GM23338 (cell line): ENCODE measurements around the gene MTHFD1.

Source experiments
- CTCF ChIP-seq, 2 experiments: fragments of 200-600 bp in 1 of 2; sonication (generic) in 1 of 2; conservative IDR thresholded peaks; 2 replicates each; pipeline versions ENCODE4 v1.5.1 to v1.6.1; 2016 to 2017; ENCODE audit warnings: antibody characterized with exemption in 2 of 2, low read depth in 2 of 2, mild to moderate bottlenecking in 2 of 2, moderate library complexity in 1 of 2
- EZH2 ChIP-seq: fragments of 200-600 bp; sonication (generic); IDR thresholded peaks from one replicate; pipeline ENCODE4 v1.8.0; 2017; ENCODE audit warnings: antibody characterized with exemption, mild to moderate bottlenecking, low read depth; ENCODE audit not compliant: unreplicated experiment
- EZH2phosphoT487 ChIP-seq: fragments of 200-600 bp; sonication (generic); IDR thresholded peaks from one replicate; pipeline ENCODE4 v1.8.1; 2018; ENCODE audit warnings: antibody characterized with exemption; ENCODE audit not compliant: unreplicated experiment
- JUNB ChIP-seq: IDR thresholded peaks from one replicate; pipeline ENCODE4 v1.6.1; 2016; ENCODE audit warnings: antibody characterized with exemption; ENCODE audit not compliant: unreplicated experiment
- POLR2AphosphoS5 ChIP-seq: IDR thresholded peaks from 2 replicates; pipeline ENCODE4 v1.6.1; 2016; ENCODE audit warnings: antibody characterized with exemption, low read depth
- REST ChIP-seq: IDR thresholded peaks from one replicate; pipeline ENCODE4 v1.6.1; 2018; ENCODE audit warnings: antibody characterized with exemption; ENCODE audit not compliant: unreplicated experiment

- TF ChIP-seq POLR2AphosphoS5 (no peak), CTCF (conservative IDR thresholded peaks at IDR 0.05; ENCODE audit: low read depth in 2 of 2) (no peak), REST (no peak), EZH2 (no peak), EZH2phosphoT487 (no peak), JUNB (no peak)
Observed at GRCh38 chr14:64444140-64444539, 56.0 kb downstream of the MTHFD1 start.
